Neural crest cell (in vitro differentiated cells): Measurements from ENCODE around the gene AUNIP. TPM values are rescaled to one million over a fixed set of nuclear protein-coding genes. Genes with fewer than 3 reads are reported as not detected.

Experiments used
- DNase-seq: peaks from one replicate; pipeline ENCODE4 v3.0.0; 2021; ENCODE audit warnings: low read depth, mixed read lengths, low spot score
- H3K27ac Mint-ChIP-seq: one replicate; pipeline ENCODE4 v1.8.0; 2021; ENCODE audit warnings: mild to moderate bottlenecking, mixed read lengths; ENCODE audit not compliant: unreplicated experiment
- H3K27me3 Mint-ChIP-seq: 2 replicates; pipeline ENCODE4 v1.8.0; 2021; ENCODE audit warnings: low read depth, mild to moderate bottlenecking, mixed read lengths
- H3K36me3 Mint-ChIP-seq: 2 replicates; pipeline ENCODE4 v1.8.0; 2021; ENCODE audit warnings: low read depth, mild to moderate bottlenecking, mixed read lengths
- H3K4me1 Mint-ChIP-seq: 2 replicates; pipeline ENCODE4 v1.8.0; 2021; ENCODE audit warnings: mixed read lengths
- H3K4me3 Mint-ChIP-seq: one replicate; pipeline ENCODE4 v1.8.0; 2021; ENCODE audit warnings: mild to moderate bottlenecking, mixed read lengths
- H3K9me3 Mint-ChIP-seq: 2 replicates; pipeline ENCODE4 v1.8.0; 2021; ENCODE audit warnings: mixed read lengths
- CTCF ChIP-seq: fragments of 200-600 bp; sonication (generic); conservative IDR thresholded peaks from 2 replicates; pipeline ENCODE4 v1.5.0; 2021; ENCODE audit warnings: antibody characterized with exemption, mild to moderate bottlenecking
- total RNA-seq: library from RNA; stranded (reverse); gene quantifications from 2 replicates; pipeline ENCODE4 v1.2.1, GENCODE V29; 2021

The AUNIP gene
- total RNA-seq, 1 donor from 2014 or later = 13.6 TPM

- Mint-ChIP-seq H3K36me3 (peaks cover 4% of the 10 kb centered on the region), H3K27me3 (no peaks in the 10 kb centered on the region), H3K4me3 (peak overlapping the region; percentile 58), H3K4me1 (peaks cover 84% of the 10 kb centered on the region), H3K27ac (no peak overlapping the region), H3K9me3 (no peaks in the 10 kb centered on the region)
- TF ChIP-seq CTCF = no peak
- no peak for DNase-seq
These were observed 68.8 kb downstream of the AUNIP start for GRCh38 chr1:25790472-25790871.

- Mint-ChIP-seq H3K9me3 (no peaks in the 10 kb centered on the region), H3K4me1 (peaks cover 89% of the 10 kb centered on the region)
- TF ChIP-seq CTCF = no peak
These were observed 71.5 kb downstream of the AUNIP start for GRCh38 chr1:25787760-25788166.

GRCh38 chr1:25786887-25787759 is 72.1 kb downstream of the AUNIP start:
- DNase-seq = no peak
- Mint-ChIP-seq H3K27me3 (no peaks in the 10 kb centered on the region), H3K27ac (peak overlapping the region; percentile 62), H3K36me3 (peaks cover 4% of the 10 kb centered on the region), H3K4me1 (peaks cover 92% of the 10 kb centered on the region), H3K4me3 (peak overlapping the region; percentile 47), H3K9me3 (no peaks in the 10 kb centered on the region)
- TF ChIP-seq CTCF = no peak

More at GRCh38 chr1:25787760-25788166, 71.5 kb downstream of the AUNIP start:
- Mint-ChIP-seq H3K27ac (peak overlapping the region; percentile 22), H3K4me3 (peak overlapping the region; percentile 47), H3K27me3 (no peaks in the 10 kb centered on the region), H3K36me3 (peaks cover 4% of the 10 kb centered on the region)
- DNase-seq = no peak

- no peaks in the 10 kb centered on the region for H3K27me3 Mint-ChIP-seq
- peaks cover 4% of the 10 kb centered on the region for H3K36me3 Mint-ChIP-seq
- H3K4me1 Mint-ChIP-seq = peaks cover 82% of the 10 kb centered on the region
These were observed 73.8 kb downstream of the AUNIP start for GRCh38 chr1:25785333-25786067.

More at GRCh38 chr1:25785333-25786067, 73.8 kb downstream of the AUNIP start:
- no peaks in the 10 kb centered on the region for H3K9me3 Mint-ChIP-seq
- no peak overlapping the region for H3K4me3 Mint-ChIP-seq
- TF ChIP-seq CTCF = no peak
- H3K27ac Mint-ChIP-seq = no peak overlapping the region
- no peak for DNase-seq
